Measurements from ENCODE around the gene WDR83.
"Not testable (repeated sequence)": the region's sequence is repeated elsewhere in the genome, so short reads cannot be mapped to it uniquely, and the experiment has no call there.

The WDR83 gene

GRCh38 chr19:12687496-12688196 is 21.0 kb downstream of the WDR83 start, which contains the start of gene GNG14:
Gene GNG14, plus strand, starts transcription at chr19:12687998. Its CDS starts 51 bp downstream, at chr19:12688049.
- DNase-seq, result no peak

GRCh38 chr19:12689012-12689411 is 22.4 kb downstream of the WDR83 start:
- DNase-seq, result no peak

- DNase-seq, result no peak
These were observed 23.1 kb downstream of the WDR83 start for GRCh38 chr19:12689581-12690216.

GRCh38 chr19:12692960-12693359 is 26.4 kb downstream of the WDR83 start:
- DNase-seq, result no peak

GRCh38 chr19:12694641-12695040 is 28.0 kb downstream of the WDR83 start:
- no peak for DNase-seq

GRCh38 chr19:12695096-12695495 is 28.5 kb downstream of the WDR83 start:
- DNase-seq, result no peak

GRCh38 chr19:12695514-12695913 is 28.9 kb downstream of the WDR83 start:
- no peak for DNase-seq

GRCh38 chr19:12695997-12696365 is 29.4 kb downstream of the WDR83 start:
- DNase-seq, result no peak

- peak; percentile 95 for DNase-seq
These were observed 30.0 kb downstream of the WDR83 start, which contains the start of gene FBXW9 for GRCh38 chr19:12696366-12697335. Gene FBXW9, minus strand, starts transcription at chr19:12696631. Its CDS starts 50 bp downstream, at chr19:12696581.

- not testable (repeated sequence) for DNase-seq
These were observed 30.8 kb downstream of the WDR83 start for GRCh38 chr19:12697425-12697824.

GRCh38 chr19:12698138-12698537 is 31.5 kb downstream of the WDR83 start:
- no peak for DNase-seq

- DNase-seq, result no peak
These were observed 35.1 kb downstream of the WDR83 start for GRCh38 chr19:12701596-12702282.

GRCh38 chr19:12703046-12703445 is 36.4 kb downstream of the WDR83 start:
- DNase-seq, result no peak

GRCh38 chr19:12705169-12705568 is 38.6 kb downstream of the WDR83 start:
- DNase-seq, result no peak

- DNase-seq, result no peak
These were observed 39.2 kb downstream of the WDR83 start for GRCh38 chr19:12705654-12706331.

GRCh38 chr19:12706332-12706718 is 39.7 kb downstream of the WDR83 start:
- no peak for DNase-seq

- DNase-seq, result no peak
These were observed 42.0 kb downstream of the WDR83 start for GRCh38 chr19:12708641-12709040.

GRCh38 chr19:12711187-12711586 is 44.6 kb downstream of the WDR83 start:
- no peak for DNase-seq

GRCh38 chr19:12712077-12712476 is 45.5 kb downstream of the WDR83 start:
- DNase-seq, result not testable (repeated sequence)

GRCh38 chr19:12713304-12713703 is 46.7 kb downstream of the WDR83 start:
- DNase-seq, result not testable (repeated sequence)

GRCh38 chr19:12715102-12715501 is 48.5 kb downstream of the WDR83 start:
- DNase-seq, result no peak

GRCh38 chr19:12715929-12716328 is 49.3 kb downstream of the WDR83 start:
- no peak for DNase-seq

Measured in effector CD8-positive, alpha-beta T cell (primary cell).